Sciatic nerve (tissue), 2 donors: ENCODE results near the gene LRIT2. TPM values are rescaled to one million over a fixed set of nuclear protein-coding genes. Genes with fewer than 3 reads are reported as not detected.
A peak's percentile ranks its signal among the peaks of the same experiment; 100 is the strongest.
"Not testable (repeated sequence)": the region's sequence is repeated elsewhere in the genome, so short reads cannot be mapped to it uniquely, and the experiment has no call there.

Experiments
- ATAC-seq: fragments of 200-7000 bp; cut with Tn5 transposase; one replicate; pipeline ENCODE4 v1.9.1; 2020; ENCODE audit warnings: mild to moderate bottlenecking, moderate library complexity
- DNase-seq: peaks from one replicate; pipeline ENCODE4 v3.0.0-alpha.2; 2020; ENCODE audit warnings: low spot score
- intact Hi-C: fragments of 100-400 bp; cut with DNase I; formaldehyde crosslinking; loops from one replicate; pipeline ENCODE4 v1.14.2; 2022
- total RNA-seq: library from RNA; stranded (reverse); fragmentation: NEBNext Ultra II Directional; extraction: Animal tissue kit (Norgen Biotek cat#: 25700); gene quantifications from one replicate; pipeline ENCODE4 v1.2.1, GENCODE V29; 2021
- donor health status: DM: no; HTN: no; CAD: no.
- donor health status: DM: no; HTN: no; CAD: no.

LRIT2 gene
- total RNA-seq, 1 donor from 2014 or later: not detected

DNA sequence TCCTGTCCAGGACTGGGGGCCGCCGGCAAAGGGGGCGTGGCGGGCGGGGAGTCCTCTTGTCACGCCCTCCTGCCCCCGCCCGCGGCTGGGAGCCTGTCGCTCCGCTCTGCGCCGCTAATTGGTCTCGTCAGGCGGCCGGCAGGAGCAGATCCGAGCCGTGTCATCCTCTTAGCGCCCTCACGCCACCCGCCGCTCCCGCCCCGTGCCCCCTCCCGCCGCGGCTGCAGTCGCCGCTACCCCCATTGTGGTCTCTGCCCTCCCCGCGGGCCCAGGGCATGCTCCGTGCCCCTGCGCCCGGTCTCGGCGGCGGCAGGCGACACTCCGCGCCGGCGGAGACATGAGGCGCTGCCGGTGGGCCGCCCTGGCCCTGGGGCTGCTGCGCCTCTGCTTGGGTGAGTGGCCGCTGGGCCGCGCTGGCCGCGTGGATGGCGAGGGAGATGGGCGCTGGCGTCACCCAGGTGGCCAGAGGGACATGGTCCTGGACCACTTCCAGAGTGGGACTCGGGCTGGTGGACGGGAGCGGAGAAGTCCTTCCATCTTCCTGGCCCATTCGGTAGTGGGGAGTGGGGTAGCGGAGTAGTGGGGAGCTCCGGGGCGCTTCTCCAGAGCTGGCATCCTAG lies 30.8 kb downstream of the LRIT2 start, which contains the start of gene CDHR1:
TSS of gene CDHR1 (plus strand) at position 114 of the 620 bp plus-strand sequence. CDS start at position 338, 224 bp downstream.
- no peak for DNase-seq
- intact Hi-C loops: no loop called here
- ATAC-seq: peak; percentile 60

DNA sequence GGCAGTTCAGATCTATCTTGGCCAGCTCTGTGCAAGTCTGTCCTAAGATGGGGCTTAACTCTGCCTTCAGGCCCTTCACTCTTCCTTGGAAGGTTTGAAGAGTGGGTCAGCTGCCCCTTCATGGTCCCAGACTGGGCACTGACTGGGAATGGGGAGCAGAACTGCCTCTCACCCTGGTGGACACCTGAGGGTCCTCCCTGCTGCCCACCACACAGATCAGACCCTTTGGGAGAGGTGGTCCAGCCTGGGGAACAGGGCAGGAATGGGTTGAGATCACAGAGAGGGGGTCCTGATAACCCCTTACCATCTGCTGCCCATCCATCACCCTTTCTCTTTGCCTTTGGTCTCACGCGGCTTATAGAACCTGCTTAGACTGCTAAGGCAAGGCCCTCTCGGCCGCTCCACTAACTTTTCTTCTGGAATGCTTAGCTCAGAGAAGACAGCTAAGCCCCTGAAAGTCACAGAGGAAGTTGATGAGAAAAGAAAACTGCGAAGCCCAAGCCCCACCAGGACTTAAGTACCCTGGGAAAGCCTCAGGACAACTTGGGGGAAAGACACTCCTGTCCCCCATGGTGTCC lies 31.4 kb downstream of the LRIT2 start:
- DNase-seq: no peak
- intact Hi-C loops: no loop called here
- ATAC-seq: no peak

DNA sequence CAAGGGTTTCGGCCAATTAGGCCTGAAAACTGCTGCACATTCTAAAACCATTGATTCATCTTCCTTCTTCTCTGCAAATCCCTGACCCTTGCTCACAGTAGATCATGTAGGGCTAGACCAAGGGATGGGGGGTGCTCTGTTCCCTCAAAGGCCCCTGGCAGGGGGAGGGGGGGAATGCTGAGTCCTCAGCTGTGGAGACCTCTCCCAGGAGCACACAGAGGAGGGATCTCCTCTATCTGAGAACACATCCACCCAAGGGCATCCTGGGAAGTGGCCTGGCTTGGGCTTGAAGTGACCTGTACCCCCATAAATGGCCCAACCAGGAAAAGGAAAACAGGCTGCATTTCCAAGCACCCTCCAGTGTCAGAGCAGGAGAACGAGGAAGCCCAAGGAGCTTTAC lies 32.0 kb downstream of the LRIT2 start:
- intact Hi-C loops: no loop called here
- ATAC-seq: no peak
- DNase-seq: no peak

DNA sequence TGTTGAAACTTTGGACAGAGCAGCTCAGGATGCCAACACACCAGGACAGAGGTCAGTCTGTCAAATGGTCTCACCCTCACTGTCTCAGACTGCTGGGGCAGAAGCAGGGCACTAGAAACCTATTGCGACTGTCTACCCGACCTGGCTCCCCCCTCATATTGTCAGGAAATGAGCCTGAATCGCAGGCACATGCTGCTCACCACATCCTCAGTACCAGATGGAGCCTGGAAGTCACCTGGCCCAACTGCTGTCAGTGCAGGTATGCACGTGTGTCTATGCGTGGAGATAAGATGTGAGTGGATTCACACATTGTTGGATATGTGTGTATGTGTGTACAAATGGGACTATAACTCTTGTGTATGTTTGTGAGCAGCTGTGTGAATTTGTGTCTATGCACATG lies 34.2 kb downstream of the LRIT2 start:
- DNase-seq: no peak
- ATAC-seq: no peak
- intact Hi-C loops: no loop called here

DNA sequence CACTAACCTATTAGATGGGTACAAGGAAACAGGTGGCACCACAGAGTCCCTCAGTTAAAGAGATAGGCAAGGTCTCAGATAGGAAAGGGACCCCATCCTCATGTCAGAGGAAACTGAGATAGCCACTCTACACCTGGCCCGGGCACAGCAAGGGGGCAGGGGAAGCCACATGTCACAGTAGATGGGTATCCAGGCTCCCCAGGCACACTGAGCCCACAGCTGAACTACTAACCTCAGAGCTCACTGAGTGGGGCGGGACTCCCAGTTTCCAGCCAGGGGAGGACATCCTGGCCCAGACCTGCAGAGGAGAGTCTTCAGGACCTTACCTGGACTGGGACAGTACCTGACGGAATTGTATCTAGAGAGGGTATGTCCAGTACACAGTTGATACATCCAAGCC lies 34.7 kb downstream of the LRIT2 start:
- intact Hi-C loops: no loop called here
- no peak for DNase-seq
- ATAC-seq: no peak

DNA sequence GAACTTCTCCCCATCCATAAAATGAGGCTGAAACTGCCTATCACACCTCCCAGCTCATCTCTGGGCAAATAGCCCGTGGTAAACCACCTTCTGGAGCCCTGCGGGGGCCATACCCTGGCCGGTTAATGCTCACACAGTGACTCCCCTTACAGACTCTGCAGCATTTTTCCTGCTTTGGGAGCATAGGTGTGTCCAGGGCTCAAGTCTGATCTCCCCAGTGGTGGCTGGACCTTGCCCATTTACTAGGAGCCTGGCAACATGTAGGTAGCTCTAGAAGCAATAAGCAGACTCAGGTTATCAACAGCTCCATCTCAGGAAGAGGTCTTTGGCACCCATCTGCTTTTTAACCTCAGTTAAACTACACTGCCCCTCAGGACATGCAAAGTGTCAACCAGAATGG lies 36.5 kb downstream of the LRIT2 start:
- intact Hi-C loops: no loop called here
- ATAC-seq (no peak), DNase-seq (no peak)

DNA sequence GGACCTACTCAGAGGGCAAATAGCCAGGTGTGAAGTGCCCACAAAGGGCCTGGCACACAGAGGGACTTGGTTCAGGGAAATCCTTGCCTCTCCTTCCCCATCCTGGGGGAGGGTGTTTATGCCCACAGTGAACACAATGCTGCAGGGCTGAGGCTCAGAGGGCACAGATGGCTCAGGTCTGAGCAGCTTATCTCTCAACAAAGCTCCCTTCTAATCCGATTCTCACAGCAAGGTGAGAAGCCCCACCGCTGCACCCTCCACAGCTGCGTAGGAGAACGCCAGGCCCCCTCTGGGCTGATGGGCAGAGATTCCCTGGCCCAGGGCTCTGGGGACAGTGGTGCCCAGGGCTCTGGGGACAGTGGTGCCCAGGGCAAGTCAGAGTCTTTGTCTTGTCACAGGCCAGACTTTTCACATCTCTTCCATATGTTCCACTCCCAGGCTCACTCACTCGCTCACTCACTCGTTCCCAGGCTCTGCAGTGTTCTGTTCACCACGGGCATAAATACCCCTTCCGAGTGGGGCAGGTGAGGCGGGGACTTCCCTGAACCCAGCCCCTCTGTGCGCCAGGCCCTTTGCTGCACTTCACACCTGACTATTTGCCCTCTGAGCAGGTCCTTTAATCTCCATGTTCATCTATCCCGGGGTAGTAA lies 39.7 kb downstream of the LRIT2 start:
- intact Hi-C loops: no loop called here
- ATAC-seq: no peak

DNA sequence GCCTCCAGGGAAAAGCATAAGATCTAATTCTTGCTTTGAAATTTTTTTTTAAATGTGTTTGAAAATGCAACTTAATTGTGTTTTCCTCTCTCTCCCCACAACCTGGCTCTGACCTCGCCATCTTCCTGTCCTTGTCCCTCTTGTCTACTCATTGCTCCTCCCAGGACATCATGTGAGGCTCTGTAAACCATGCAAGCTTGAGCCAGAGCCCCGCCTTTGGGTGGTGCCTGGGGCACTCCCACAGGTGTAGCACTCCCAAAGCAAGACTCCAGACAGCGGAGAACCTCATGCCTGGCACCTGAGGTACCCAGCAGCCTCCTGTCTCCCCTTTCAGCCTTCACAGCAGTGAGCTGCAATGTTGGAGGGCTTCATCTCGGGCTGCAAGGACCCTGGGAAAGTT lies 40.8 kb downstream of the LRIT2 start:
- intact Hi-C loops: no loop called here
- DNase-seq: no peak
- ATAC-seq: no peak

More for the DNA sequence above, 39.7 kb downstream of the LRIT2 start:
- no peak for DNase-seq

DNA sequence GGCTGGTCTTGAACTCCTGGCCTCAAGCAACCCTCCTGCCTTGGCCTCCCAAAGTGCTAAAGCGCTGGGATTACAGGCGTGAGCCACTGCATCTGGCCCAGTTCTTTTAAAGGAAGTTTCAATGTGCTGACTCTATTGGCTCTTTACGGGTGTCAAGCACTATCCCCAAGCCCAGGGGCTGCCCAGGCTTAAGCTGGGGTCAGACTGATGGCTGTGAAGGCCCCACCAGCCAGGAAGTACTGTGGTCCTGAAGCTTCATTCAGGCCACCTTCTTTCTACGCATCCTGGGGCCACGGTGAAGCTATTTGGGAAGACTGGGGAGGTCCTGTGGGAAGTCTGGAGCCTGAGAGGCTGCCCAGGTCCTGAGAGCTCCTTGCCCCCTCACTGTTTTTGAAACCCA lies 43.7 kb downstream of the LRIT2 start:
- DNase-seq (peak; percentile 18), ATAC-seq (no peak)

DNA sequence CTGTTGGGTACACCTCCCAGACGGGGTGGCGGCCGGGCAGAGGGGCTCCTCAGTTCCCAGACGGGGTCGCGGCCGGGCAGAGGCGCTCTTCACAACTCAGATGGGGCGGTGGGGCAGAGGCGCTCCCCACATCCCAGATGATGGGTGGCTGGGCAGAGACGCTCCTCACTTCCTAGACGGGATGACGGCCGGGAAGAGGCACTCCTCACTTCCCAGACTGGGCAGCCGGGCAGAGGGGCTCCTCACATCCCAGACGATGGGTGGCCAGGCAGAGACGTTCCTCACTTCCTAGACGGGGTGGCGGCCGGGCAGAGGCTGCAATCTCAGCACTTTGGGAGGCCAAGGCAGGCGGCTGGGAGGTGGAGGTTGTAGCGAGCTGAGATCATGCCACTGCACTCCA lies 45.0 kb downstream of the LRIT2 start:
- intact Hi-C loops, ATAC-seq: not testable (repeated sequence)
- DNase-seq: peak; percentile 42

More for the DNA sequence above, 43.7 kb downstream of the LRIT2 start:
- intact Hi-C loops: no loop called here

DNA sequence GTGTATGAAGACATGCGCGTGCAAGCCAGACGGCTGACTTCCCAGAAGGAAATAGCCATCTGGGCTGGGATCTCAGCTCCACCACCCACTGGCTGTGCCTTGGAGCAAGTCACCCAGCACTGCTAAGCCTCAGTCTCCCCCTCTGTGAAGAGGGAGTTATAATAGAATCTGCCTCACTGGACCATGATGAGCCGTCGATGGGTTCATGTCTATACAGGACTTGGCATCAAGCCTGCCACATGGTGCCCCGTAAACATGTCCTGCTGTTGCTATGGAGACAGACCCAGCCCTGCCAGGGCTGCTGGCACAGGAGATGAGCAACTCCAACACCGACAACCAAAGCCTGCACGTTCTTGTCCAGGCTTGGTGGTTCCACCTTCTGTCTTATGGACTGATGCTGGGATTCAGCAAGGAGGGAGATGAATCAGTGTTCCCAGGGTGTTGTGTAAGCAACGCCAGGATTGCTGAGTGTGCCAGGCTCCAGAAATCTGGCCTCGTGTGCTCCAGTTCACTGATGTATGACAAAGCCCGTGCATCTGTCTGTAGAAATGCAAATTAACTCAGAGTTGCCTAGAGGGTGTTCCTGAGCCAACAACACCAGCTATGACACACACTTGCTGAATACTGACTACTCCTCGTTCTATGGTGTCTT lies 46.2 kb downstream of the LRIT2 start:
- intact Hi-C loops: no loop called here
- DNase-seq (peak; percentile 17), ATAC-seq (no peak)

DNA sequence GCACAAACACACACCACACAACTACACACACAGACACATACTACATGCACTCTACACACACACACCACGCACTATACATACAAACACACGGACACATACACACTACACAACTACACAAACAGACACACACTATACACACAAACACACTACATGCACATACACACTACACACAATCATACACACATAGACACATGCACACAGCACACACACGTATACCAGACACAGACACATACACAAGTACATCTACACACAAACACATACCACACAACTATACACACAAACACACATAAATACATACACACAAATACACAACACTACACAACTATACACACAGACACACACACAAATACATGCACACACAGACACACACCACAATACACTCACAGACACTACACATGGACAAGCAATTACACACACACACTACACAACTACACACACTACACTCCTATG lies 47.2 kb downstream of the LRIT2 start:
- intact Hi-C loops: no loop called here
- ATAC-seq (no peak), DNase-seq (no peak)

DNA sequence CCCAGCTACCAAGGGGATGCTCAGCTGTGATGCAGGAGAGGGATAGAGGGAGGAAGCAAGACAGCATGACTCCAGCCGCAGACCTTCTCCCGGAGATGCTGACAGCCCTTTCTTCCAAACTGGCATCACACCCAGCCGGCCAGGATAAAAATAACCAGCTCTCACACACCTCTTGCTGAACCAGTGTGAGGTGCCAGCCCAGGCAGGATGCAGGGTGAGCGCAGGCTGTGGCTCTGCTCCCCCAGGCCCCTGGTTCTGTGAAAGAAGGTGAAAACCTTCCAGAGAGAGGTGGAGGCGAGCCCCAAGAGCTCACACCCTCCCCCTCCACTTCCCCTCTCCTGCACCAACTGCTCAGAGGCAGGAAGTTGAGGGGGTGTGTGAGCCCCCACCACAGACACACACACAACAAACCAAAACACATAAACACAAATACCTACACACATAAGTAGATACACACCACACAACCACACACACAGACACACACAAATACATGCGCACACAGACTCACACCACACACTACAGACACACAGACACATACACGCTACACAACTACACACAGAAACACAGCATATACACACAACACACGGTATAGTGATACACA lies 47.7 kb downstream of the LRIT2 start:
- DNase-seq (no peak), ATAC-seq (peak; percentile 51)
- intact Hi-C loops: no loop called here

DNA sequence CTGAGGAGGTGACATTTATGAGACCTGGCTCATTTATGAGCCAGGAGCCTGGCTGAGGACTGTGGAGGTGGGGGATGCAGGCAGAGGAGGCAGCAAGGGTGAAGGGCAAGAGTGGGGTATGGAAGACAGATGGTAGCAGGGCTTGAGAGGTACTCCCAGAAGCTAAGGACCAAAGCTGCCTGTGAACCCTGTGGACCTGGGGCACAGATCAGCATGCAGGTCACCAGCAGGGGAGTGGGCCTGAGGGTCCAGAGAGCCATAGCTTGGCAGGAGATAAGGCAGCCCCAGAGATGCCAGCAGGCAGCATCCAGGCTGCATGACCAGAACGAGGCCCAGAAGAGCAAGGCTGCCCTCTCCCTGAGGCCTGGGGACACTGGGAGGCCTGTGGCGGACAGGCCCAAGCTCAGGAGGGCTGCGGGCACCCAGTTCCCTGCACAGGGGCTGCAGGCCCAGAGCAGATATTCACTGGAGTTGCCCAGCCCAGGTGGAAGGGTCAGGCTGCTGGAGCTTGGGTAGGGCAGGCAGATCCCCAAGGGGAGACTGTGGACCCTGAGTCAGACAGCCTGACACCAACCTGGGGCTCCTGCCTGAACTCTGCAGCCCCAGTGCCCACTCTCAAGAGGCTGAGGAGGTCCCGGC lies 48.4 kb downstream of the LRIT2 start:
- ATAC-seq (peak; percentile 34), DNase-seq (no peak)
- intact Hi-C loops: no loop called here

DNA sequence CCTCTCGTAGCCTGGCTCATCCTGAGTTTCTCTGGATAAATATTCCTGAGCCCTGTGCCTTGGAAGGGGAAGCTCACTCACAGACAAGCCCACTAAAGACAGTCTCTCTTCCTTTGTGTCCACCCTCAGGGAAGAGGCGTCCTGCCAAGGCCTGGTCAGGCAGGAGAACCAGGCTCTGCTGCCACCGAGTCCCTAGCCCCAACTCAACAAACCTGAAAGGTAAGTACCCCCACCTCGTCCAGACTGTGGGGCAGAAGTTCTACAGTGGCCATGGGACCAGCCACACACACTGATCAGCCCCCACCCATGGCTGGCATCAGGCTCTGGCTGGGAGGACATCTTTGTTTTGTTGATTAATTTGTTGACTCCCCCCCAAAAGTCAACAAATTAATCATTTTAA lies 49.0 kb downstream of the LRIT2 start:
- DNase-seq: no peak
- ATAC-seq: no peak
- intact Hi-C loops: no loop called here

DNA sequence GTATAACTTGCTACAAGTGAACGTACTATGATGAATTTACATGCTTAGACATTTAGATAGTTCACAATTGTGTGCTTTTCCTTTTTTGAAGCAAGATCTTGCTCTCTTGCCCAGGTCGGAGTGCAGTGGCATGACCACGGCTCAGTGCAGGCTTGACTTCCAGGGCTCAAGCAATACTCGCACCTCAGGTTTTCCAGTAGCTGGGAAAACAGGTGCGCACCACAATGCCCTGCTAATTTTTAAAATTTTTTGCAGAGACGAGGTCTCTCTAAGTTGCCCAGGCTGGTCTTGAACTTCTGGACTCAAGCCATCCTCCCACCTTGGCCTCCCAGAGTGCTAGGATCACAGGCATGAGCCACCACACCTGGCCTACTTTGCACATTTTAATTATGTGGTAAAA lies 49.9 kb downstream of the LRIT2 start:
- DNase-seq: no peak
- intact Hi-C loops: no loop called here
- no peak for ATAC-seq

DNA sequence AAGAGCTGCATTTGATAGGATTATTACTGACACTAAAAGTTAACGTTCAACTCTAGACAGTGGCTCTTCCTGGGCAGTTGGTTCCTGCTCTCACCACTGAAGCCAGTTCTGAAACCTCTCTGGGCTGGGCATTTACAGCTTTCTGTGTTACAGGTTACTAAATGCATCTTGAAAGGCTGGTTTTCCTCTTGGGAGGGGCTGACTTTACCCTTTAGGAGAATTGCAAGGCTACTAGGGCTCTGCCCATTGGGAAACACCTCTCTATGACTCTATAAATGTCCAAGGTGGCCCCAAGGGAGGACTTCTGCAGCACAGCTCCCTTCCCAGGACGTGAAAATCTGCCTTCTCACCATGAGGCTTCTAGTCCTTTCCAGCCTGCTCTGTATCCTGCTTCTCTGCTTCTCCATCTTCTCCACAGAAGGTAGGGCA lies 51.8 kb downstream of the LRIT2 start, which contains the start of gene GPR15LG:
TSS of gene GPR15LG (plus strand) at position 301 of the 429 bp plus-strand sequence. CDS start at position 352, 51 bp downstream.
- no peak for ATAC-seq
- intact Hi-C loops: no loop called here

DNA sequence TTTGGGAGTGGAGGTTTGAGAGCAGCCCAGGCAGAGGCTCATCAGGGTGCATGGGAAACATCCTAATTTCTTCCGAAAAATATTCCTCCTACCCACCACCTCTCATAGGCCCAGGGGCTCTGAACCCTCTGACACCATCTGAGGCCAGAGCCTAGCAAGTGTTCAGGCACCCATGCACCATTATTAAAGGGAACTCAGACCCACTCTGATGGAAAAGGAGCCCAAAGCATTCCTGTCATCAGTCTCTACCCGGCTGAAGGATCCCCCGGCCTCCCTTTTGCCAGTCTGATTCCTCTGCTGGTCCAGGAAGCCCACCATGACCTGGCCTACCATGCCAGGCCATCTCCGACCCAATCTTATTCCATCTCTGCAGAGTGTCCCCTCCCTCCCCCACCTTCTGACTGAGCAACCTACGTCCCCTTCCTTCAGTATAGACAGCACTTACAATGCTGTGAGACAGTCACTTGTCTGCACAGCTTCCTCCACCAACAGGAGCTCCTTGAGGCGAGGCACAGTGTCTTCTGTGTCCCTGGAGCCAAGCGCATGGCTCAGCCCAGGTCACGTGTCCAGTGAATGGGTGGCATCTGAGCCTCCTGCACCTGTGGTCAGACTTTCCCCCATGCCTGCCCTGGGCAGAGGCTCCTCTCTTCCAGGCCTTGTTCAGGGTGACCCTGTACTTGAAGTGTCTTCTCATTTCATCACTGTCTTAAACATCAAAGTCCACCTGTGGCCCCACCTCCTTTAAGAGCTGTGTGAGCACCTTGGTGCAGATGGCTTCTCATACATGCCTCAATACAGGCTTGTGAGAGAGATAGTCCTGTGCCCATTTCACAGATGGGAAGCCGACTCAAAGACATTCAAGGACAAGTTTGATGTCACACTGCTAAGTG lies 52.6 kb downstream of the LRIT2 start:
- DNase-seq (no peak), ATAC-seq (no peak)

More for the DNA sequence above, 51.8 kb downstream of the LRIT2 start, which contains the start of gene GPR15LG:
- DNase-seq: no peak

More for the DNA sequence above, 52.6 kb downstream of the LRIT2 start:
- intact Hi-C loops: no loop called here
